ENCODE results near the gene BICC1. TPM values are rescaled to one million over a fixed set of nuclear protein-coding genes. Genes with fewer than 3 reads are reported as not detected.

The BICC1 gene
- total RNA-seq, 1 donor from 2014 or later: 41.0 TPM

GRCh38 chr10:58577437-58577777 is 64.7 kb downstream of the BICC1 start:
- Mint-ChIP-seq H3K27me3 (ENCODE audit: unreplicated experiment) (no peaks in the 10 kb centered on the region), H3K4me3 (ENCODE audit: unreplicated experiment) (peak overlapping the region; percentile 46), H3K36me3 (ENCODE audit: unreplicated experiment) (peaks cover under 1% of the 10 kb centered on the region), H3K9me3 (ENCODE audit: unreplicated experiment) (peaks cover 3% of the 10 kb centered on the region), H3K4me1 (ENCODE audit: unreplicated experiment) (peaks cover 80% of the 10 kb centered on the region), H3K27ac (ENCODE audit: unreplicated experiment) (peak overlapping the region; percentile 87)
- no peak for DNase-seq (ENCODE audit: extremely low spot score, unreplicated experiment)
- TF ChIP-seq, protein P1, sequence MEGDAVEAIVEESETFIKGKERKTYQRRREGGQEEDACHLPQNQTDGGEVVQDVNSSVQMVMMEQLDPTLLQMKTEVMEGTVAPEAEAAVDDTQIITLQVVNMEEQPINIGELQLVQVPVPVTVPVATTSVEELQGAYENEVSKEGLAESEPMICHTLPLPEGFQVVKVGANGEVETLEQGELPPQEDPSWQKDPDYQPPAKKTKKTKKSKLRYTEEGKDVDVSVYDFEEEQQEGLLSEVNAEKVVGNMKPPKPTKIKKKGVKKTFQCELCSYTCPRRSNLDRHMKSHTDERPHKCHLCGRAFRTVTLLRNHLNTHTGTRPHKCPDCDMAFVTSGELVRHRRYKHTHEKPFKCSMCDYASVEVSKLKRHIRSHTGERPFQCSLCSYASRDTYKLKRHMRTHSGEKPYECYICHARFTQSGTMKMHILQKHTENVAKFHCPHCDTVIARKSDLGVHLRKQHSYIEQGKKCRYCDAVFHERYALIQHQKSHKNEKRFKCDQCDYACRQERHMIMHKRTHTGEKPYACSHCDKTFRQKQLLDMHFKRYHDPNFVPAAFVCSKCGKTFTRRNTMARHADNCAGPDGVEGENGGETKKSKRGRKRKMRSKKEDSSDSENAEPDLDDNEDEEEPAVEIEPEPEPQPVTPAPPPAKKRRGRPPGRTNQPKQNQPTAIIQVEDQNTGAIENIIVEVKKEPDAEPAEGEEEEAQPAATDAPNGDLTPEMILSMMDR (IDR thresholded peaks at IDR 0.05): no peak

DNA sequence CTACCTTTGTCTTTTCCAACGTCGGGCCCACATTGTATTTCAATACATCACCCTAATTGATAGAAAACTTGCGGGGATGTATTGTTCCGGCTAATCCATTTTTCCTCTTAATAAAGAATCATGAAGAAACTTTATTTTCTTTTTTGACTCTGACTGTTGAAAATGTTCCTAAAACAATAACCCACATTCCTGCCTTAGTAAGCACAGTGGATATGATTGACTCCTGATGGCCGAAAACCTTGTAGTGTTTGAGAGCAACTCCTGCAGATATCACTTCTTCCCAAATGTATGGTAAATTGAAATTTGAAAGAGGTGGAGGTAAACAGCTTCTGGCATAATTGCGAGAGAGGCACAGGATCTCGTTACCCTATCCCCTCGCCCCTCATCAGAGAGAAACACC is 65.7 kb downstream of the BICC1 start:
- no peak for DNase-seq (ENCODE audit: extremely low spot score, unreplicated experiment)

DNA sequence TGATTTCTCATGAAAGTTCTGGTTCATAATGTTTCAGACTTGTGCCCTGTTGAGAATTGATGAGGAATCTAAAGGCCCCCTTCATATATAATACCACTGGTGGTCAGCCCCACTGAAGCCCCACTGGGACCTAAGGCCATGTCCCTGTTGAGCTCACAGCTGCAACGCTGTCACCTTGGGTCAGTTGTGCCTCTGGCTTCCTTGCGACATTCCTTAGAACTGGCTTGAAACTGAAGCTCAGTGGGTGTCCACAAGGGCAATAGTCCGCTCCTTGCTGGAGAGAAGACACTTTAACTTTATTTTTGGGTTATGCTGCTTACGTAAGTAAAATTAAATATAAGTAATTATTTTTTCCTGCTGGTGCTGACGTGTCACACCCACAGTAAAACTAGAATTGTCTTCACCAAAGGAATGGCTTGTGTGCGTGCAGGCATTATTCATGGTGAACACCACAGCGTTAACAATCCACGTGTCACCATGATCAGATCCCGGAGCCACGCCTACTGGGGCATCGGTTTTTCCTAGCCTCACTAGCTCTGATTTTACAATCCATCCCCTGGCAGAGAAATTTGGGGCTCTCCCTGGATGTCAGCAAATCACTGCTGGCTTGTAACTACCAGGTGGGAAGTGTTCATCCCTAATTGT is 66.5 kb downstream of the BICC1 start:
- Mint-ChIP-seq H3K27ac (ENCODE audit: unreplicated experiment) (peak overlapping the region; percentile 87), H3K9me3 (ENCODE audit: unreplicated experiment) (peaks cover 11% of the 10 kb centered on the region), H3K4me3 (ENCODE audit: unreplicated experiment) (peak overlapping the region; percentile 5), H3K36me3 (ENCODE audit: unreplicated experiment) (peaks cover 11% of the 10 kb centered on the region), H3K4me1 (ENCODE audit: unreplicated experiment) (peaks cover 68% of the 10 kb centered on the region), H3K27me3 (ENCODE audit: unreplicated experiment) (no peaks in the 10 kb centered on the region)
- TF ChIP-seq, protein P1 (IDR thresholded peaks at IDR 0.05): no peak
- DNase-seq (ENCODE audit: extremely low spot score, unreplicated experiment): no peak

More for the DNA sequence above, 65.7 kb downstream of the BICC1 start:
- TF ChIP-seq, protein P1 (IDR thresholded peaks at IDR 0.05): no peak
- Mint-ChIP-seq H3K27ac (ENCODE audit: unreplicated experiment) (peak overlapping the region; percentile 87), H3K27me3 (ENCODE audit: unreplicated experiment) (no peaks in the 10 kb centered on the region), H3K9me3 (ENCODE audit: unreplicated experiment) (peaks cover 8% of the 10 kb centered on the region), H3K4me1 (ENCODE audit: unreplicated experiment) (peaks cover 75% of the 10 kb centered on the region), H3K4me3 (ENCODE audit: unreplicated experiment) (peak overlapping the region; percentile 35), H3K36me3 (ENCODE audit: unreplicated experiment) (peaks cover 6% of the 10 kb centered on the region)

DNA sequence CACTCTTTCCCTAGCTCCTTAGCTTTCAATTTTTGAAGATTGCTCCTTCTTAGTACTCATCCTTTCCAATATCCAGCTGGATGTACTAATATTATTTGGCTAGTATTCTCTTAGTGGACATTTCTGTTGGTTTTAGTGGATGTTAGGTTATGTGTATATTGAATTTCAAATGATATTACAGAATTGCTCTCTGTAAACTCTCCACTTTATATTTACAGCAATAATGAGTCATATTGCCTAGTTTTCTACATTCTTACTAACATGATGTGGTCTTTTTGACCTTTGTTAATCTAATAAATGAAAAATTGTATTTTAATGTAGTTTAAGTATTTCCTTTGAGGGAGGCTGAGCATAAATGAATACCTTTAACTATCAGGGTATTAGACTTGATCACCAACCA is 69.4 kb downstream of the BICC1 start:
- Mint-ChIP-seq H3K4me3 (ENCODE audit: unreplicated experiment) (no peak overlapping the region), H3K27ac (ENCODE audit: unreplicated experiment) (no peak overlapping the region), H3K36me3 (ENCODE audit: unreplicated experiment) (peaks cover 14% of the 10 kb centered on the region), H3K27me3 (ENCODE audit: unreplicated experiment) (no peaks in the 10 kb centered on the region), H3K9me3 (ENCODE audit: unreplicated experiment) (peaks cover 11% of the 10 kb centered on the region), H3K4me1 (ENCODE audit: unreplicated experiment) (peaks cover 46% of the 10 kb centered on the region)
- no peak for DNase-seq (ENCODE audit: extremely low spot score, unreplicated experiment)
- TF ChIP-seq, protein P1 (IDR thresholded peaks at IDR 0.05): no peak

GRCh38 chr10:58585435-58585834 is 72.8 kb downstream of the BICC1 start:
- peaks cover 11% of the 10 kb centered on the region for H3K9me3 Mint-ChIP-seq (ENCODE audit: unreplicated experiment)
- peaks cover 15% of the 10 kb centered on the region for H3K36me3 Mint-ChIP-seq (ENCODE audit: unreplicated experiment)
- no peak overlapping the region for H3K27ac Mint-ChIP-seq (ENCODE audit: unreplicated experiment)
- H3K27me3 Mint-ChIP-seq (ENCODE audit: unreplicated experiment): no peaks in the 10 kb centered on the region
- H3K4me3 Mint-ChIP-seq (ENCODE audit: unreplicated experiment): no peak overlapping the region
- TF ChIP-seq, protein P1 (IDR thresholded peaks at IDR 0.05): no peak
- DNase-seq (ENCODE audit: extremely low spot score, unreplicated experiment): no peak
- H3K4me1 Mint-ChIP-seq (ENCODE audit: unreplicated experiment): peaks cover 38% of the 10 kb centered on the region

Measured in osteocyte (in vitro differentiated cells).